GM12872 (cell line): ENCODE results near the gene INCA1.

Experiments used
- TF ChIP-seq, protein P1 (sequence below): IDR thresholded peaks from 3 replicates; pipeline ENCODE4 v1.5.1; 2011; ENCODE audit warnings: low read depth, mild to moderate bottlenecking, low read length, moderate library complexity; ENCODE audit not compliant: insufficient read depth

Gene INCA1

DNA sequence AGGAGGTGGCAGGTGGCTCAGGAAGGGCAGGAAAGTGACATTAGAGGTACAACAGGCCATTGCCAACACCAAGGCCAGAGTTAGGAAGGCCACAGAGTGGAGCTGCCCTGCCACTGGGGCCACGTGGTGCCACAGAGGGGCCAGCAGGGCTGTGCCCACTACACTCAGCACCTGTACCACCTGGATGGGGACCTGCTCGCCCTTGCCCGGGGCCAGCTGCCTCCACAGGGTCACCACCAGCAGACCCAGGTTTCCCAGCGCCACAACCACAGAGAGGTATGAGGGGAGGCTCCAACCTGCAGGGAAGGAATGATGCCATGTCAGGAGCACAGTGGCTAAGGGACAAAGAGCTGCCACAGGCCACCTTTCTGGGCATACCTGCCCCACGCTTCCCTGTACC, 36.7 kb upstream of the INCA1 start:
- TF ChIP-seq, protein P1, sequence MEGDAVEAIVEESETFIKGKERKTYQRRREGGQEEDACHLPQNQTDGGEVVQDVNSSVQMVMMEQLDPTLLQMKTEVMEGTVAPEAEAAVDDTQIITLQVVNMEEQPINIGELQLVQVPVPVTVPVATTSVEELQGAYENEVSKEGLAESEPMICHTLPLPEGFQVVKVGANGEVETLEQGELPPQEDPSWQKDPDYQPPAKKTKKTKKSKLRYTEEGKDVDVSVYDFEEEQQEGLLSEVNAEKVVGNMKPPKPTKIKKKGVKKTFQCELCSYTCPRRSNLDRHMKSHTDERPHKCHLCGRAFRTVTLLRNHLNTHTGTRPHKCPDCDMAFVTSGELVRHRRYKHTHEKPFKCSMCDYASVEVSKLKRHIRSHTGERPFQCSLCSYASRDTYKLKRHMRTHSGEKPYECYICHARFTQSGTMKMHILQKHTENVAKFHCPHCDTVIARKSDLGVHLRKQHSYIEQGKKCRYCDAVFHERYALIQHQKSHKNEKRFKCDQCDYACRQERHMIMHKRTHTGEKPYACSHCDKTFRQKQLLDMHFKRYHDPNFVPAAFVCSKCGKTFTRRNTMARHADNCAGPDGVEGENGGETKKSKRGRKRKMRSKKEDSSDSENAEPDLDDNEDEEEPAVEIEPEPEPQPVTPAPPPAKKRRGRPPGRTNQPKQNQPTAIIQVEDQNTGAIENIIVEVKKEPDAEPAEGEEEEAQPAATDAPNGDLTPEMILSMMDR, result no peak

DNA sequence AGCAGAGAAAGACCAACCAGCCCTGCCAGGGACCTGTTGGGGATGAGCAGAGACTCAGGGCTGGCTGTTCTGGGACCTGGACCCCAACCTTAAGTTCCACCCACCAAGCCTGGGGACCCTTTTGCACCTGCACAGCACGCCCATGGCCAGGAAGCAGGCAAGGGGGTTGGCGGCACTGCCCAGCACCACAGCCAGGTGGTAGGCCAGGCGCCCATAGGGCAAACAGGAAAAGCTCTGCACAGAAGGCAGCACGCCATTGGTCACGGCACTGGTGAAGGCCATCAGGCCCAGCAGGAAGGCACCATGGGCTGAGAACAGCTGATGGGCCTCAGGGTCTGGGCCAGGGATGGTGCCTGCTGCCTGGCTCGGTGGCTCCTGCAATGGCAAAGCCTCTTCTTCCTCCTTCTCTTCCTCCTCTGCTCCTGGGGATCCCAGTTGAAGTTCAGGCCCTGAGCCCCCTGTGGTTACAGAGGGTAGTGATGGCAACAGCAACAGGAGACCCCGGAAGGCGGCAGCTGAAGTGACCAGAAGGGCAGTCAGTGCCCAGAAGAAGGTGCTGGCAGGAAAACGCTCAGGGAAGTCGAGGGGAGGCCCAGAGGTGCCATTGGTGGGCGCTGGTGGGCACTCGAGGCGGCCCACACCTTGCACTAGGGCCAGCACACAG, 36.2 kb upstream of the INCA1 start:
- TF ChIP-seq, protein P1, result no peak

GRCh38 chr17:5032865-5033264, 35.5 kb upstream of the INCA1 start:
- TF ChIP-seq, protein P1, result no peak

GRCh38 chr17:5031365-5032082, 34.2 kb upstream of the INCA1 start:
- TF ChIP-seq, protein P1, result peak; percentile 89

DNA sequence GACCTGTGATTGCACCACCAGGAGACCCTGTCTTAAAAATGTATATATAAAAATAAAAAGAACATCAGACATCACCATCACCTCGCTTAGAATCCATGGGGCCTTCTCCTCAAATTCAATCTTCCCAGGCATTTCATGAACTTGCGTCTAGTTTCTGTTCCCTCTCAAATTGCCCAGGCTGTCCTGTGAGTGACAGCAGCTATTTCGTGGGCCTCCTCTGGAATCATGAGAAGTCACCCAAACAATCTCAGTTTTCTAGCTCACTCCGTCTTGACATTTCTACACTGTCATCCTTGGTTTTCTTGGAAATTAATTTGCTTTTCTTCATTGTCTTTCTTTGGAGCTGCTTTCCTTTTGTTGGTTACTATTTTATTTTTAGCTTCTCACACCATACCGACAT, 30.6 kb upstream of the INCA1 start:
- TF ChIP-seq, protein P1, result no peak

DNA sequence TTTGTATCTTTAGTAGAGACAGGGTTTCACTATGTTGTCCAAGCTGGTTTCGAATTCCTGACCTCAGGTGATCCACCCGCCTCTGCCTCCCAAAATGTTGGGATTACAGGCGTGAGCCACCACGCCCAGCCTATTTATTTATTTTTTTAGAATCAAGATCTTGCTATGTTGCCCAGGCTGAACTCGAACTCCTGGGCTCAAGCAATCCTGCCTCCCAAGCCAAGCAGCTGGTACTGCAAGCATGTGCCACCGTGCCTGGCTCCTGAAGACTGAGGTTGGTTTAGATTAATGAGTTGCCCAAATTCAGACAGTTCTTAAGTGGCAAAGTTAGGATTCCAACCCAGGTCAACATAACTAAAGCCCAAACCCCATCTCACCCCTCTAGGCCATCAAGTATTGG, 30.0 kb upstream of the INCA1 start:
- TF ChIP-seq, protein P1, result no peak

- TF ChIP-seq, protein P1, result no peak
Measured at GRCh38 chr17:5024604-5025003, 27.3 kb upstream of the INCA1 start.
